Gastroesophageal sphincter (tissue), 3 donors: ENCODE data around the gene ELAVL1.

ENCODE experiments used
- CTCF ChIP-seq, 4 experiments: fragments of 200-600 bp in 2 of 4; fragments of 450-650 bp in 2 of 4; sonication (generic) in 1 of 4; IDR thresholded peaks; one replicate each; pipeline ENCODE4 v1.5.1; 2017 to 2019; ENCODE audit warnings: antibody characterized with exemption in 4 of 4, mild to moderate bottlenecking in 2 of 4, moderate library complexity in 2 of 4
- POLR2A ChIP-seq, 2 donors: fragments of 450-650 bp; IDR thresholded peaks; one replicate each; pipeline ENCODE4 v1.6.1; 2017; ENCODE audit warnings: antibody characterized with exemption in 2 of 2, mild to moderate bottlenecking in 2 of 2, moderate library complexity in 1 of 2

GRCh38 chr19:7942981-7943443 lies 62.4 kb downstream of the ELAVL1 start:
- no peak for TF ChIP-seq CTCF (IDR thresholded peaks at IDR 0.05)
- no peak for TF ChIP-seq POLR2A (IDR thresholded peaks at IDR 0.05)
